HG03439 (cell line): ENCODE data around the gene MPDZ.

Source experiments
- ATAC-seq: cut with Tn5 transposase; IDR thresholded peaks from one replicate; pipeline ENCODE4 v1.9.1; 2021; ENCODE audit warnings: mild to moderate bottlenecking, moderate library complexity; ENCODE audit not compliant: unreplicated experiment

The MPDZ gene

GRCh38 chr9:13140843-13141592 is 138.5 kb downstream of the MPDZ start:
- ATAC-seq: no peak

GRCh38 chr9:13139641-13140171 is 139.8 kb downstream of the MPDZ start:
- ATAC-seq: no peak

- ATAC-seq: no peak
Observed at GRCh38 chr9:13137426-13137825, 142.1 kb downstream of the MPDZ start.

GRCh38 chr9:13131991-13132390 is 147.5 kb downstream of the MPDZ start:
- no peak for ATAC-seq

- no peak for ATAC-seq
Observed at GRCh38 chr9:13131416-13131815, 148.1 kb downstream of the MPDZ start.

- no peak for ATAC-seq
Observed at GRCh38 chr9:13128266-13128860, 151.1 kb downstream of the MPDZ start.

GRCh38 chr9:13127131-13127530 is 152.4 kb downstream of the MPDZ start:
- no peak for ATAC-seq

- no peak for ATAC-seq
Observed at GRCh38 chr9:13125261-13125660, 154.2 kb downstream of the MPDZ start.

GRCh38 chr9:13122756-13123369 is 156.6 kb downstream of the MPDZ start:
- ATAC-seq: no peak

GRCh38 chr9:13118313-13118712 is 161.2 kb downstream of the MPDZ start:
- no peak for ATAC-seq

- no peak for ATAC-seq
Observed at GRCh38 chr9:13116292-13116691, 163.2 kb downstream of the MPDZ start.

GRCh38 chr9:13113751-13114150 is 165.7 kb downstream of the MPDZ start:
- ATAC-seq: no peak

GRCh38 chr9:13113216-13113615 is 166.3 kb downstream of the MPDZ start:
- no peak for ATAC-seq

GRCh38 chr9:13111778-13112177 is 167.7 kb downstream of the MPDZ start:
- ATAC-seq: no peak

- no peak for ATAC-seq
Observed at GRCh38 chr9:13110766-13111417, 168.6 kb downstream of the MPDZ start.

- ATAC-seq: no peak
Observed at GRCh38 chr9:13109781-13110180, 169.7 kb downstream of the MPDZ start.

- no peak for ATAC-seq
Observed at GRCh38 chr9:13107008-13107407, 172.5 kb downstream of the MPDZ start.

GRCh38 chr9:13100914-13101572 is 178.4 kb downstream of the MPDZ start:
- no peak for ATAC-seq

- no peak for ATAC-seq
Observed at GRCh38 chr9:13095056-13095455, 184.4 kb downstream of the MPDZ start.

GRCh38 chr9:13090628-13091027 is 188.9 kb downstream of the MPDZ start:
- ATAC-seq: no peak

GRCh38 chr9:13089666-13090065 is 189.8 kb downstream of the MPDZ start:
- ATAC-seq: no peak
